Small intestine (tissue), 7 donors: Measurements from ENCODE around the gene HCRT. TPM values are rescaled to one million over a fixed set of nuclear protein-coding genes. Genes with fewer than 3 reads are reported as not detected.

ENCODE experiments used
- DNase-seq, 2 donors: peaks; one replicate each; pipeline versions ENCODE4 v3.0.0 to v3.0.0-alpha.2; 2013
- FAIRE-seq: peaks from 2 replicates; lab custom pipeline; 2012; peaks lifted over from hg19 to GRCh38; lab: Jason Lieb, UNC
- H3K27ac ChIP-seq, 3 donors: one replicate each; pipeline ENCODE4 v1.5.1; 2013; ENCODE audit warnings: low read length in 2 of 3, mild to moderate bottlenecking in 2 of 3, control low read depth in 1 of 3, inconsistent platforms in 1 of 3, low read depth in 1 of 3, moderate library complexity in 1 of 3
- H3K27me3 ChIP-seq, 3 donors: one replicate each; pipeline ENCODE4 v1.6.1; 2013; ENCODE audit warnings: low read length in 3 of 3, inconsistent platforms in 1 of 3; ENCODE audit not compliant: control insufficient read depth in 3 of 3, insufficient read depth in 3 of 3
- H3K36me3 ChIP-seq, 3 donors: one replicate each; pipeline ENCODE4 v1.6.1; 2013; ENCODE audit warnings: low read length in 3 of 3, inconsistent platforms in 1 of 3, low read depth in 1 of 3, mild to moderate bottlenecking in 1 of 3, moderate library complexity in 1 of 3; ENCODE audit not compliant: control insufficient read depth in 3 of 3, insufficient read depth in 2 of 3
- H3K4me1 ChIP-seq, 3 donors: one replicate each; pipeline ENCODE4 v1.6.1; 2013; ENCODE audit warnings: low read length in 2 of 3, inconsistent platforms in 1 of 3, low read depth in 1 of 3, mild to moderate bottlenecking in 1 of 3, moderate library complexity in 1 of 3; ENCODE audit not compliant: control insufficient read depth in 3 of 3, insufficient read depth in 2 of 3
- H3K4me3 ChIP-seq, 3 donors: one replicate each; pipeline ENCODE4 v1.5.1; 2013; ENCODE audit warnings: low read length in 3 of 3, control low read depth in 1 of 3, inconsistent platforms in 1 of 3, low read depth in 1 of 3, mild to moderate bottlenecking in 1 of 3, moderate library complexity in 1 of 3
- H3K9me3 ChIP-seq, 2 donors: one replicate each; pipeline ENCODE4 v1.6.1; 2013; ENCODE audit warnings: low read depth in 1 of 2, low read length in 1 of 2; ENCODE audit not compliant: control insufficient read depth in 2 of 2, insufficient read depth in 1 of 2
- WGBS, 3 donors: extraction: QIAGEN DNeasy Blood & Tissue Kit; methylation state at CpG; one replicate each; pipeline ENCODE4 v1.1.7; 2013; 5-methylcytosine and 5-hydroxymethylcytosine counted together
- polyA plus RNA-seq, 4 donors: library from polyadenylated mRNA; stranded (reverse) in 3 of 4; unstranded in 1 of 4; fragments of 200-250 nt in 3 of 4; fragments of 120-200 nt in 1 of 4; gene quantifications; one replicate each; pipeline versions ENCODE4 v1.2.1 to v1.2.3, GENCODE V29; 2013
- donor health status: healthy with polysubstance abuse.
- donor health status: control.
- donor health status: control.
- donor health status: Bipolar disorder and iron deficiency.
- donor health status: healthy.

HCRT gene
- polyA plus RNA-seq, 4 donors = not detected

DNA sequence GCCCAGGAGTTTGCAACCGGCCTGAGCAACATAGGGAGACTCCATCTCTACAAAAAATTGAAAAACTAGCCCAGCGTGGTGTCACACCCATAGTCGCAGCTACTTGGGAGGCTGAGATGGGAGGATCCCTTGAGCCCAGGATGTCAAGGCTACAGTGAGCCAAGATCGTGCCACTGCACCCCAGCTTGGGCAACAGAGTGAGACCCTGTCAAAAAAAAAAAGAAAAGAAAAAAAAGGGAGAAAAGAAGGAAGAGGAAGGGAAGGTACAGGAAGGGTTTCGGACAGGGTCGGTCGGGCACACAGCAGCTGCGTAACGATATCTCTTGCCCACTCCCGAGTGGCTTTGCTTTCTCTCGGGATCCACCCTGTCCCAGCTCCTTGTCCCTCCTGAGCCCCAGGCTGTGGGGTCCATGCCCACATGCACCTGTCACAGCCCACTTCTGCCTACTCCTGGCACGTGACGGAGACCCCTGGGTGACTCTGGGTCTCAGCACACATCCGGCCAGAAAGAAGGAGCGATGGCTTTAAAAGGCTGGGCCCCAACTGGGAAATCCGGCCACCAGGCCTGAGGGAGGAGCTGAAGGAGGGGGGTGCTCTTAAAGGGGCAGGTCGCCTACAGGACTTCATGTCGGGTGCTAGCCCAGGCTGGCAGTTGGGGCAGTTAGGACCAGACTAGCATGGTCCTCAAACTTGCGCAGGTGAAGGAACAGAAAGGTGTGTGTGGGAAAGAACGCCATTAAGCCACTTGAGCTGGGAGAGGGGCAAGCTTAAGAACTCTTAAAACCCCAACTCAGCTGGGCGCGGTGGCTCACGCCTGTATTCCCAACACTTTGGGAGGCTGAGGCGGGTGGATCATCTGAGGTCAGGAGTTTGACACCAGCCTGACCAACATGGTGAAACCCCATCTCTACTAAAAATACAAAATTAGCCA, 9.0 kb upstream of the HCRT start, which contains the start of gene GHDC:
Gene GHDC (minus strand): TSS at position 526 of the 931 bp plus-strand sequence. CDS start 913 bp downstream, outside the sequence.
- H3K4me3 ChIP-seq = peak within 1 kb of the TSS; percentile 71 to 85 (median 77)
- 13 to 19% (median 14%) methylated on average over 24 of the region's 24 CpGs for WGBS, 3 donors
- no peaks in the 10 kb centered on the region for H3K9me3 ChIP-seq
- peak within 1 kb of the TSS in 2 of 3 donors; percentile 4 to 87 for H3K27ac ChIP-seq
- DNase-seq (peak; percentile 90 to 91), FAIRE-seq (no peak)
- no peaks in the 10 kb centered on the region for H3K27me3 ChIP-seq
- H3K4me1 ChIP-seq = peaks cover 0 to 10% (median 5%) of the 10 kb centered on the region in 3 donors
- H3K36me3 ChIP-seq = peaks cover 0 to 33% (median 0%) of the 10 kb centered on the region in 3 donors

DNA sequence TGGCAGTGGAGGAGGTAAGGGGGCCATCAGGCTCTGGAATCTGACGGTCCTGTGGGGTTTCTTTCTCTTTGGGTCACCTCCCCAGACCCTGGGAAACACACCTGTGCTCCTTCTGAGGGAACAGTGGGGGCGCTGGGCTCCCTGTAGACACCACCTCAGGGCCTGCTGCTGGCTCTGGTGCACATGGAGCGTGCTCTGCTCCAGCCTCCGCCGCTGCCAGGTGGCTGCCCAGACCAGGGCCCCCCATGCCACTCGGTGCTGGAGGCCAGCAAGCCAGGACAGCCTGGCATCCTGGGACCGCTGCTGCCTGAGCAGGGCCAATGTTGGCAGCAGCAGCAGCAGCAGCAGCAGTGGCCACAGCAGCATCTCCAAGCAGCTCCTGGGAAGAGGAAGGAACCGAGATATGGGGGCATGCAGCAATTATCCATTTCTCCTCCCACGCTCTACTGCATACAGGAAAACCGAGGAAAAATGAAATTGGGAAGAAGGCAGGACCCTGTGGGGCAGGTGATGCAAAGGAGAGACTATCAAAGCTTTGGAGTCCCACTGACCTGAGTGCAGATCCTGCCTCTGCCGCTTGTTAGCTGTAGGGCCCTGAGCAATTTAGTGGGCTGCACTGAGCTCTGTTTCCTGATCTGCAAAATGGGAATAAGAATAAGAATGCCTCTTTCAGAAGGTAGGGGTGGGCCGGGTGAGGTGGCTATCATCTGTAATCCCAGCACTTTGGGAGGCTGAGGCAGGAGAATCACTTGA, 8.1 kb upstream of the HCRT start:
- DNase-seq (no peak), FAIRE-seq (no peak)
- no peaks in the 10 kb centered on the region for H3K9me3 ChIP-seq
- H3K27ac ChIP-seq = no peak overlapping the region
- peak overlapping the region in 2 of 3 donors; percentile 77 to 85 for H3K4me3 ChIP-seq
- H3K36me3 ChIP-seq = peaks cover 0 to 27% (median 0%) of the 10 kb centered on the region in 3 donors
- H3K4me1 ChIP-seq = peaks cover 0 to 10% (median 5%) of the 10 kb centered on the region in 3 donors
- no peaks in the 10 kb centered on the region for H3K27me3 ChIP-seq
- WGBS, 3 donors = 74 to 77% (median 76%) methylated on average over 12 of the region's 12 CpGs

DNA sequence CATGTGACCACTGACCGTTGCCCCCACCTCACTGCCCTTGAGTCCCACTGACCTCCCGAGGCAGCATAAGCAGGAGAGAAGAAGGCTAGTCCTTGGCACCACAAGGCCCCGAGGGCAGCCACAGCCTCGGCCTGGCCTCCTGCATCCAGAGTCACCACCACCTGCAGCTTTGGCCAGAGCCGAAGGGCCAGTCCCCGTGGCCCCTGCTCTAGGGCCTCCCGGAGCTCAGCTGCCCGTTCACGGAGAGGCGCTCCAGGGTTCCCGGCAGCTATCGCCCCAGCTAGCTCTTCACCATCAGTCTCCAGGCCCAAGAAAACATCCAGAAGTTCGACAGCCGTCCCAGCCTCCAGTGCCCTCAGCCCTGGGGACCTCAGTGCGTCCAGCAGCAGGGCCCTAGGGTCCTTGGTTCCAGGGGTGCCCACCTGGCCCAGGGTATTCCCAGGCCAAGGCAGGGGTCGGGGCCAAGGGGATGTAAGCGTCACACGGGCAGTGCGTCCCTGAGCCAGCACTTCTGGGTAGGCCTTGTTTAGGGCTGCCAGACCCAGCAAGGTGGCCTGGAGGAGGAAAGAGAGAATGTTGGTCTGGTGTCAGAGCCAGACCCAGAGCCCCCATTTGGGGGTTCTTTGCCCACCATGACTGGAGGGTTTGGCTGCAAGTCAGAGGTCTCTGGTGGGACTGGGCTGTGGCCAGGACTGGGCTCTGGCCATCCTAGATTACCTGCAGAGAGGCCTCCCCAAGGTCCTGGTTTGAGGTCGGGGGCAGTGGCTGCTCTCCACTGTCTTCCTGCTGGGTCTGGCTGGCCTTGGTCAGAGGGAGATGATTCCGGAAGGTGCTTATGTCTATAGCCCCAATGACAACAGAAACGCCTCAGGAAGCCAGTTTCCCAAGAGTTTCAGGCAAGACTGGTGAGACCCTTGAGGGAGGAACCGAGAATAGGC, 7.2 kb upstream of the HCRT start:
- DNase-seq (no peak), FAIRE-seq (no peak)
- WGBS, 3 donors = 93 to 94% (median 94%) methylated on average over 21 to 23 of the region's 23 CpGs

DNA sequence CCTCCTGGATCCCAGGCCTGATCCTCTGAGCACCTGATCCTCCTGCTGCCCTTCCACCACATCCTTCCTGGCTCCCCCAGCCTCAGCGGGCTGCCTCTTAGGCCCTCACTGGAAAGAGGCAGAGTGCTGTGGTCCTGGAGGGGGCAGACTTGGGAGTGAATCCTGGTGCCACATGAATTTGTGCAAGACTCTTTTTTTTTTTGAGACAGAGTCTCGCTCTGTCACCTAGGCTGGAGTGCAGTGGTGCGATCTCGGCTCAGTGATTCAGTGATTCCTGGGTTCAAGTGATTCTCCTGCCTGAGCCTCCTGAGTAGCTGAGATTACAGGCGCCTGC, 6.0 kb upstream of the HCRT start:
- Histone ChIP-seq H3K36me3 (peaks cover 0 to 26% (median 0%) of the 10 kb centered on the region in 3 donors), H3K27me3 (no peaks in the 10 kb centered on the region), H3K4me3 (no peak overlapping the region), H3K4me1 (peaks cover 0 to 10% (median 5%) of the 10 kb centered on the region in 3 donors), H3K27ac (no peak overlapping the region), H3K9me3 (no peaks in the 10 kb centered on the region)
- DNase-seq = no peak
- FAIRE-seq = no peak
- WGBS, 3 donors = 93 to 100% (median 94%) methylated on average over 5 of the region's 5 CpGs

More for the DNA sequence above, 7.2 kb upstream of the HCRT start:
- peaks cover 0 to 10% (median 5%) of the 10 kb centered on the region in 3 donors for H3K4me1 ChIP-seq
- H3K27me3 ChIP-seq = no peaks in the 10 kb centered on the region
- no peak overlapping the region for H3K4me3 ChIP-seq
- peaks cover 0 to 26% (median 0%) of the 10 kb centered on the region in 3 donors for H3K36me3 ChIP-seq
- no peak overlapping the region for H3K27ac ChIP-seq
- H3K9me3 ChIP-seq = no peaks in the 10 kb centered on the region

DNA sequence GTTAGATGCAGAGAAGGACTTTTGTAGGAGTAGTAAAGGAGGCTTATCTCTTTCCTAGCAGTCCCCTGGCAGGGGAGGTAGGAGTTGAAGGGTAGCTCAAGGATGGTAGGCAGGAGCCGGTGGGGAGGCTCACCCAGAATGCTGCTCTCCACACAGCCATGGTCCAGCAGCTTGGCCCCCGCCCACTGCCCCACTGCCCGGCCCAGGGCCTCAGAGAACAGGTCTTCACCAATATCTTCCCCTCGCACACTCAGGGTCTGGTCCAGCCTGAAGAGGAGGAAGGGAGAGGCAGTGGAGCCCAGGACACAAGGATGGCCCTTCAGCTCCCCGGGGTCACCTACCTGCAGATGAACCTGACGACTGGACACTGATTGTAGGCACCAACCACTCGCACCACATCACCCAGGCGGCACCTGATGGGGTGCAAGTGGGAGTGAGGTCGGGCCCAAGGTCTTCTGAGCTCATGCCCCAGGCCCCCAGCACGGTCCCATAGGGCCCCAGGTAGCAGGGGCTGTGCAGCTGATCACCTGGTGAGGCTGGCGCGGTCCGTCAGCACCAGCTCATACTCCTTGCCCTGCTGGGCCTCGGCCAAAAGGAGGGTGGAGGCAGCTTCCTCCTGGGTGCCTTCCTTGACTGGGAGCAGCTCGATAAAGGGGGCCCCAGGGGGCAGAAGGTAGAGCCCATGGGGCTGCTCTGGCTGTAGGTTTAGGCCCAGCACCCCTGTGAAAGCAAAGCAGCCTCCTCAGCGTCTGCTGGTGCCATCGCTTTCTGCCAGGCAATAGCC, 5.4 kb upstream of the HCRT start:
- H3K36me3 ChIP-seq = peaks cover 0 to 26% (median 0%) of the 10 kb centered on the region in 3 donors
- WGBS, 3 donors = 82 to 89% (median 87%) methylated on average over 17 of the region's 17 CpGs
- H3K27me3 ChIP-seq = peaks cover 0 to 3% (median 0%) of the 10 kb centered on the region in 3 donors
- FAIRE-seq = no peak
- H3K9me3 ChIP-seq = no peaks in the 10 kb centered on the region
- no peak for DNase-seq
- peaks cover 0 to 10% (median 5%) of the 10 kb centered on the region in 3 donors for H3K4me1 ChIP-seq
- no peak overlapping the region for H3K27ac ChIP-seq
- H3K4me3 ChIP-seq = no peak overlapping the region

DNA sequence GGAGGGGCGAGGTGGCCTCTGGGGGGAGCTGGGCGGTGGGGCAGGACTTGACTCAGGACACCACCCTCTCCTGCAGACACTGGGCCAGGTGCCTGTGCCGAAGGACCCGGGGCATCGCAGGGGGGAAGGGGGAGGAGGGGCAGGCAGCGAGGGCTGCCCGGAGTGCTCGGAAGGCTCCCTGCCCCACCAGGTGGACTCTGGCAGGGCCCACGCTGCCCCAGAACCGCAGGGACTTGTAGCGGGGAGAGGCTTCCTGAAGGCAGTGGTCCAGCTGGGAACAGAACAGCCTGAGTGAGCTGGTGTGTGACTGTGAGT, 4.4 kb upstream of the HCRT start:
- Histone ChIP-seq H3K27ac (no peak overlapping the region), H3K4me1 (peaks cover 0 to 19% (median 8%) of the 10 kb centered on the region in 3 donors), H3K4me3 (no peak overlapping the region), H3K36me3 (peaks cover 0 to 26% (median 0%) of the 10 kb centered on the region in 3 donors), H3K27me3 (peaks cover 0 to 4% (median 0%) of the 10 kb centered on the region in 3 donors), H3K9me3 (no peaks in the 10 kb centered on the region)
- FAIRE-seq = no peak
- DNase-seq = no peak
- 82 to 85% (median 83%) methylated on average over 9 to 11 of the region's 11 CpGs for WGBS, 3 donors
